Endothelial cell of umbilical vein (primary cell): ENCODE data around the gene KCTD1. TPM values are rescaled to one million over a fixed set of nuclear protein-coding genes. Genes with fewer than 3 reads are reported as not detected.

Experiments used
- BruUV-seq: library from RNA; stranded (reverse); fragments of 400-500 nt; replicated peaks from 2 replicates; lab custom pipeline; 2021; lab: Mats Ljungman, UMichigan
- CTCF ChIA-PET: fragments of 300-600, 350-600 bp; sonication (Branson Sonifier 250); formaldehyde crosslinking; loops from one replicate; lab custom pipeline; 2021; ENCODE audit warnings: antibody characterized with exemption, inconsistent platforms; lab: Charles Lee
- POLR2A ChIA-PET: fragments of 300-600, 350-600 bp; sonication (Branson Sonifier 250); formaldehyde crosslinking; loops from one replicate; lab custom pipeline; 2021; ENCODE audit warnings: antibody characterized with exemption, inconsistent platforms; lab: Charles Lee
- DNase-seq: peaks from one replicate; pipeline ENCODE4 v3.0.0-alpha.2; 2011; ENCODE audit warnings: low read depth, low spot score
- FAIRE-seq: peaks from 2 replicates; lab custom pipeline; 2011; peaks lifted over from hg19 to GRCh38; lab: Jason Lieb, UNC
- H2AFZ ChIP-seq: 2 replicates; pipeline ENCODE4 v1.6.0; 2012; ENCODE audit warnings: low read depth, low read length, control low read depth, inconsistent platforms
- H3K27ac ChIP-seq: 2 replicates; pipeline ENCODE4 v1.5.1; 2011; ENCODE audit warnings: low read depth, mild to moderate bottlenecking, control low read depth, low read length, moderate library complexity; ENCODE audit not compliant: insufficient read depth
- H3K27me3 ChIP-seq, 2 experiments: 2 replicates each; pipeline versions ENCODE4 v1.6.0 to v1.6.1; 2011; ENCODE audit warnings: low read length in 2 of 2, mixed read lengths in 1 of 2; ENCODE audit not compliant: control insufficient read depth in 2 of 2, insufficient read depth in 2 of 2
- H3K36me3 ChIP-seq, 2 experiments: 2 replicates in 1 of 2; 3 replicates in 1 of 2; pipeline ENCODE4 v1.5.1; 2011; ENCODE audit warnings: low read length in 2 of 2, mild to moderate bottlenecking in 1 of 2, moderate library complexity in 1 of 2; ENCODE audit not compliant: control insufficient read depth in 2 of 2, insufficient read depth in 2 of 2; ENCODE audit errors: extremely low read depth in 1 of 2
- H3K4me1 ChIP-seq: 3 replicates; pipeline ENCODE4 v1.5.1; 2011; ENCODE audit warnings: mild to moderate bottlenecking, low read length; ENCODE audit not compliant: control insufficient read depth, insufficient read depth; ENCODE audit errors: extremely low read depth
- H3K4me2 ChIP-seq: 2 replicates; pipeline ENCODE4 v1.6.1; 2011; ENCODE audit warnings: low read length, control low read depth, mixed read lengths; ENCODE audit not compliant: insufficient read depth
- H3K4me3 ChIP-seq, 3 experiments: fragments of 200-600 bp in 1 of 3; sonication (generic), shearing (Covaris generic) in 1 of 3; replicated peaks in 1 of 3; 2 replicates each; pipeline ENCODE4 v1.5.1; 2011 to 2016; ENCODE audit warnings: control low read depth in 3 of 3, low read length in 3 of 3, mild to moderate bottlenecking in 2 of 3, inconsistent platforms in 1 of 3, low read depth in 1 of 3, moderate library complexity in 1 of 3; ENCODE audit not compliant: insufficient read depth in 1 of 3
- H3K79me2 ChIP-seq: 2 replicates; pipeline ENCODE4 v1.6.0; 2012; ENCODE audit warnings: low read length, inconsistent platforms; ENCODE audit not compliant: control insufficient read depth, insufficient read depth
- H3K9ac ChIP-seq: replicated peaks from 2 replicates; pipeline ENCODE3; 2011; ENCODE audit warnings: low read length, control low read depth; ENCODE audit not compliant: insufficient read depth; ENCODE audit errors: extremely low read depth
- H3K9me1 ChIP-seq: replicated peaks from 3 replicates; pipeline ENCODE4 v1.6.0; 2011; ENCODE audit warnings: mild to moderate bottlenecking, low read length; ENCODE audit not compliant: control insufficient read depth, insufficient read depth; ENCODE audit errors: extremely low read depth
- H3K9me3 ChIP-seq: replicated peaks from 2 replicates; pipeline ENCODE4 v1.5.1; 2012; ENCODE audit warnings: low read length, inconsistent platforms; ENCODE audit not compliant: control insufficient read depth, insufficient read depth
- H4K20me1 ChIP-seq: replicated peaks from 2 replicates; pipeline ENCODE3; 2011; ENCODE audit warnings: mild to moderate bottlenecking, low read length; ENCODE audit not compliant: control insufficient read depth, insufficient read depth; ENCODE audit errors: extremely low read depth
- EZH2 ChIP-seq: IDR thresholded peaks from 2 replicates; pipeline ENCODE4 v1.6.1; 2012; ENCODE audit warnings: borderline replicate concordance, low read depth, mild to moderate bottlenecking, moderate library complexity, low read length, inconsistent platforms; ENCODE audit not compliant: severe bottlenecking
- FOS ChIP-seq: IDR thresholded peaks from 2 replicates; pipeline ENCODE4 v1.6.1; 2011; ENCODE audit warnings: mild to moderate bottlenecking, low read length, moderate library complexity, borderline replicate concordance; ENCODE audit not compliant: insufficient read depth
- GATA2 ChIP-seq: IDR thresholded peaks from 2 replicates; pipeline ENCODE4 v1.7.0; 2011; ENCODE audit warnings: low read depth, mild to moderate bottlenecking, moderate library complexity, mixed read lengths, low read length; ENCODE audit not compliant: insufficient read length, insufficient read depth
- JUN ChIP-seq: IDR thresholded peaks from 2 replicates; pipeline ENCODE4 v1.6.1; 2011; ENCODE audit warnings: borderline replicate concordance, low read depth; ENCODE audit not compliant: insufficient read length, insufficient read depth
- MYC ChIP-seq: IDR thresholded peaks from one replicate; pipeline ENCODE4 v1.6.1; 2011; ENCODE audit warnings: mild to moderate bottlenecking, low read depth, low read length
- POLR2A ChIP-seq: IDR thresholded peaks from 2 replicates; pipeline ENCODE4 v1.6.1; 2012; ENCODE audit warnings: low read depth, mild to moderate bottlenecking, control low read depth, low read length
- POLR2AphosphoS5 ChIP-seq: IDR thresholded peaks from 2 replicates; pipeline ENCODE4 v1.6.1; 2012; ENCODE audit warnings: low read depth, mild to moderate bottlenecking, control low read depth, low read length, moderate library complexity; ENCODE audit not compliant: insufficient read depth
- dilution Hi-C: fragments of 300-500 bp; cut with MboI; formaldehyde crosslinking; loops from one replicate; pipeline ENCODE4 v1.15.0; 2019; ENCODE audit warnings: low sequenced_read_pairs; ENCODE audit not compliant: extremely low pct_ligation_motif_present
- intact Hi-C: fragments of 100-400 bp; cut with micrococcal nuclease; formaldehyde crosslinking; loops from one replicate; pipeline ENCODE4 v1.10.0; 2022
- polyA plus RNA-seq, 4 experiments: library from polyadenylated mRNA; depleted of rRNA in 3 of 4; stranded (reverse) in 3 of 4; unstranded in 1 of 4; fragments of >200 nt; gene quantifications; 2 replicates each; pipeline versions ENCODE4 v1.2.1 to v1.2.3, GENCODE V29; 2011 to 2012; ENCODE audit warnings: missing spikeins in 1 of 4
- total RNA-seq: library from RNA; stranded (reverse); gene quantifications from 2 replicates; pipeline ENCODE4 v1.2.3, GENCODE V29; 2021
- TF ChIP-seq, protein P1 (sequence below), 2 donors: IDR thresholded peaks; 1 replicate in 1 of 2; 2 replicates in 1 of 2; pipeline ENCODE4 v1.5.1; 2011; ENCODE audit warnings: low read length in 2 of 2, mild to moderate bottlenecking in 2 of 2, moderate library complexity in 2 of 2, control low read depth in 1 of 2, inconsistent platforms in 1 of 2, low read depth in 1 of 2; ENCODE audit not compliant: insufficient read depth in 1 of 2; ENCODE audit errors: extremely low read depth in 1 of 2
- TF ChIP-seq, protein P2 (sequence below): IDR thresholded peaks from 2 replicates; pipeline ENCODE4 v1.6.1; 2011; ENCODE audit not compliant: insufficient read depth, insufficient read length

Gene KCTD1
- total and polyA plus RNA-seq, 2 donors (not counting 3 experiments of a cell fraction or from before 2014, with no cell fraction given) = 6.1 to 12.1 TPM

DNA sequence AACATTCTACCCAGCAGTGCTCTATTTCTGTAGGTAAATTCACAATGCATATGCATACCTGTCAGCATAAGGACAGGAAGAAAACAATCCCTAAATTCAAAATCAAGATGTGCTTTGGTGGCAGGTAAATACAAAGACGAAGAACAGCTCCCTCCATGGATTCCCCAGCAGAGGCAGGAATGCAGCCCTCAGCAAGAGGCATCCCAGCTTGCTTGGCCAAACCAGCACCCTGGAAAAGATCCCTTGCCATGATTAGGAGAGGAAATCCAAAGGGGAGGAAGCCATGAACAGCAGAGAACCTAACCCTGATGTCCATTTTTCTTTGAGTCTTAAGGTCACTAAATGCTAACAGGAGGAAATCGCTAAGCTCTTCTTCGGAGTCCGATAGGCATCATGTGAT, 91.2 kb downstream of the KCTD1 start:
- TF ChIP-seq POLR2A = no peak
- no peak for TF ChIP-seq FOS
- TF ChIP-seq, protein P1, sequence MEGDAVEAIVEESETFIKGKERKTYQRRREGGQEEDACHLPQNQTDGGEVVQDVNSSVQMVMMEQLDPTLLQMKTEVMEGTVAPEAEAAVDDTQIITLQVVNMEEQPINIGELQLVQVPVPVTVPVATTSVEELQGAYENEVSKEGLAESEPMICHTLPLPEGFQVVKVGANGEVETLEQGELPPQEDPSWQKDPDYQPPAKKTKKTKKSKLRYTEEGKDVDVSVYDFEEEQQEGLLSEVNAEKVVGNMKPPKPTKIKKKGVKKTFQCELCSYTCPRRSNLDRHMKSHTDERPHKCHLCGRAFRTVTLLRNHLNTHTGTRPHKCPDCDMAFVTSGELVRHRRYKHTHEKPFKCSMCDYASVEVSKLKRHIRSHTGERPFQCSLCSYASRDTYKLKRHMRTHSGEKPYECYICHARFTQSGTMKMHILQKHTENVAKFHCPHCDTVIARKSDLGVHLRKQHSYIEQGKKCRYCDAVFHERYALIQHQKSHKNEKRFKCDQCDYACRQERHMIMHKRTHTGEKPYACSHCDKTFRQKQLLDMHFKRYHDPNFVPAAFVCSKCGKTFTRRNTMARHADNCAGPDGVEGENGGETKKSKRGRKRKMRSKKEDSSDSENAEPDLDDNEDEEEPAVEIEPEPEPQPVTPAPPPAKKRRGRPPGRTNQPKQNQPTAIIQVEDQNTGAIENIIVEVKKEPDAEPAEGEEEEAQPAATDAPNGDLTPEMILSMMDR (IDR thresholded peaks at IDR 0.05; ENCODE audit: extremely low read depth in 1 of 2, insufficient read depth in 1 of 2, low read depth in 1 of 2, low read length in 2 of 2) = no peak
- TF ChIP-seq GATA2 = no peak
- no peak for TF ChIP-seq EZH2
- no peak for TF ChIP-seq POLR2AphosphoS5
- TF ChIP-seq, protein P2, sequence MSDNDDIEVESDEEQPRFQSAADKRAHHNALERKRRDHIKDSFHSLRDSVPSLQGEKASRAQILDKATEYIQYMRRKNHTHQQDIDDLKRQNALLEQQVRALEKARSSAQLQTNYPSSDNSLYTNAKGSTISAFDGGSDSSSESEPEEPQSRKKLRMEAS = no peak
- no peak for TF ChIP-seq JUN
- no peak for TF ChIP-seq MYC
- Histone ChIP-seq H2AFZ (no peak overlapping the region), H4K20me1 (no peaks in the 10 kb centered on the region), H3K9me3 (no peaks in the 10 kb centered on the region), H3K36me3 (no peaks in the 10 kb centered on the region), H3K27me3 (no peaks in the 10 kb centered on the region), H3K9ac (no peak overlapping the region), H3K4me1 (peaks cover 30% of the 10 kb centered on the region), H3K9me1 (no peaks in the 10 kb centered on the region), H3K27ac (no peak overlapping the region), H3K4me3 (no peak overlapping the region), H3K79me2 (no peaks in the 10 kb centered on the region), H3K4me2 (peak overlapping the region; percentile 40)
- BruUV-seq = no TSS peak
- intact Hi-C loops = loop anchor here (5.0 kb wide), 1 partner anchor 190 kb away; no protein-coding TSS in a partner anchor
- no peak for DNase-seq
- dilution Hi-C loops = no loop called here
- FAIRE-seq = no peak
- POLR2A ChIA-PET = no interaction called here
- CTCF ChIA-PET = interaction anchor here (1.3 to 2.6 kb wide), 3 partner anchors 20 to 91 kb away, joined by 3 to 12 read pairs (median 6); partner anchors contain the start of gene KCTD1
